Mesothelial cell of epicardium (in vitro differentiated cells): ENCODE data around the gene FLOT2. TPM values are rescaled to one million over a fixed set of nuclear protein-coding genes. Genes with fewer than 3 reads are reported as not detected.

Source experiments
- DNase-seq, 2 experiments: peaks; one replicate each; pipeline ENCODE4 v3.0.0; 2021; ENCODE audit warnings: low spot score in 2 of 2; ENCODE audit not compliant: unreplicated experiment in 2 of 2
- H3K27ac Mint-ChIP-seq: 2 replicates; pipeline ENCODE4 v1.8.0; 2021; ENCODE audit warnings: mixed read lengths
- H3K27me3 Mint-ChIP-seq: 2 replicates; pipeline ENCODE4 v1.8.0; 2021; ENCODE audit warnings: low read depth, mixed read lengths
- H3K36me3 Mint-ChIP-seq: 2 replicates; pipeline ENCODE4 v1.8.0; 2021; ENCODE audit warnings: mixed read lengths
- H3K4me1 Mint-ChIP-seq: 2 replicates; pipeline ENCODE4 v1.8.0; 2021; ENCODE audit warnings: mixed read lengths
- H3K4me3 Mint-ChIP-seq: 2 replicates; pipeline ENCODE4 v1.8.0; 2021; ENCODE audit warnings: mild to moderate bottlenecking, moderate library complexity, mixed read lengths
- H3K9me3 Mint-ChIP-seq: 2 replicates; pipeline ENCODE4 v1.8.0; 2021; ENCODE audit warnings: mixed read lengths
- CTCF ChIP-seq: fragments of 200-600 bp; sonication (generic); IDR thresholded peaks from one replicate; pipeline ENCODE4 v1.5.0; 2021; ENCODE audit warnings: antibody characterized with exemption; ENCODE audit not compliant: unreplicated experiment
- total RNA-seq: library from RNA; stranded (reverse); gene quantifications from 3 replicates; pipeline ENCODE4 v1.2.1, GENCODE V29; 2021

The FLOT2 gene
- total RNA-seq: 74.4 to 85.4 TPM (median 79.4 TPM) in 3 replicates

- Mint-ChIP-seq H3K36me3 (peaks cover 3% of the 10 kb centered on the region), H3K9me3 (no peaks in the 10 kb centered on the region), H3K27ac (peak within 1 kb of the TSS; percentile 92), H3K27me3 (no peaks in the 10 kb centered on the region), H3K4me3 (peak within 1 kb of the TSS; percentile 87), H3K4me1 (peaks cover 25% of the 10 kb centered on the region)
- TF ChIP-seq CTCF: peak; percentile 52
- DNase-seq: peak; percentile 46 to 65
These were observed at the start of gene FLOT2 for GRCh38 chr17:28896884-28897768. FLOT2 (minus strand) TSS chr17:28897733; CDS start chr17:28897574, 159 bp downstream.

GRCh38 chr17:28946239-28946638, 48.7 kb upstream of the FLOT2 start:
- peak overlapping the region; percentile 44 for H3K27ac Mint-ChIP-seq
- H3K4me3 Mint-ChIP-seq: no peak overlapping the region
- peaks cover 16% of the 10 kb centered on the region for H3K36me3 Mint-ChIP-seq
- peaks cover 30% of the 10 kb centered on the region for H3K4me1 Mint-ChIP-seq
- no peak for TF ChIP-seq CTCF
- H3K9me3 Mint-ChIP-seq: no peaks in the 10 kb centered on the region
- no peaks in the 10 kb centered on the region for H3K27me3 Mint-ChIP-seq
- DNase-seq: no peak

- Mint-ChIP-seq H3K4me1 (peaks cover 30% of the 10 kb centered on the region), H3K27me3 (no peaks in the 10 kb centered on the region), H3K27ac (peak overlapping the region; percentile 52), H3K9me3 (no peaks in the 10 kb centered on the region), H3K36me3 (peaks cover 16% of the 10 kb centered on the region), H3K4me3 (no peak overlapping the region)
- no peak for TF ChIP-seq CTCF
- DNase-seq: no peak
These were observed 47.6 kb upstream of the FLOT2 start for GRCh38 chr17:28944862-28945741.

- no peaks in the 10 kb centered on the region for H3K9me3 Mint-ChIP-seq
- peaks cover 30% of the 10 kb centered on the region for H3K4me1 Mint-ChIP-seq
These were observed 46.8 kb upstream of the FLOT2 start for GRCh38 chr17:28944343-28944742.

GRCh38 chr17:28942925-28943324, 45.4 kb upstream of the FLOT2 start:
- Mint-ChIP-seq H3K4me3 (no peak overlapping the region), H3K36me3 (peaks cover 16% of the 10 kb centered on the region), H3K9me3 (no peaks in the 10 kb centered on the region), H3K27me3 (no peaks in the 10 kb centered on the region), H3K4me1 (peaks cover 19% of the 10 kb centered on the region), H3K27ac (no peak overlapping the region)
- no peak for TF ChIP-seq CTCF
- no peak for DNase-seq

More at GRCh38 chr17:28944343-28944742, 46.8 kb upstream of the FLOT2 start:
- H3K27me3 Mint-ChIP-seq: no peaks in the 10 kb centered on the region
- peak overlapping the region; percentile 8 for H3K27ac Mint-ChIP-seq
- no peak for DNase-seq
- no peak overlapping the region for H3K4me3 Mint-ChIP-seq
- no peak for TF ChIP-seq CTCF
- peaks cover 16% of the 10 kb centered on the region for H3K36me3 Mint-ChIP-seq
